GM21529 (cell line): ENCODE results near the gene ACACA.
"Not testable (repeated sequence)": the region's sequence is repeated elsewhere in the genome, so short reads cannot be mapped to it uniquely, and the experiment has no call there.

Experiments used
- ATAC-seq: cut with Tn5 transposase; IDR thresholded peaks from one replicate; pipeline ENCODE4 v1.9.1; 2021; ENCODE audit not compliant: unreplicated experiment

ACACA gene

DNA sequence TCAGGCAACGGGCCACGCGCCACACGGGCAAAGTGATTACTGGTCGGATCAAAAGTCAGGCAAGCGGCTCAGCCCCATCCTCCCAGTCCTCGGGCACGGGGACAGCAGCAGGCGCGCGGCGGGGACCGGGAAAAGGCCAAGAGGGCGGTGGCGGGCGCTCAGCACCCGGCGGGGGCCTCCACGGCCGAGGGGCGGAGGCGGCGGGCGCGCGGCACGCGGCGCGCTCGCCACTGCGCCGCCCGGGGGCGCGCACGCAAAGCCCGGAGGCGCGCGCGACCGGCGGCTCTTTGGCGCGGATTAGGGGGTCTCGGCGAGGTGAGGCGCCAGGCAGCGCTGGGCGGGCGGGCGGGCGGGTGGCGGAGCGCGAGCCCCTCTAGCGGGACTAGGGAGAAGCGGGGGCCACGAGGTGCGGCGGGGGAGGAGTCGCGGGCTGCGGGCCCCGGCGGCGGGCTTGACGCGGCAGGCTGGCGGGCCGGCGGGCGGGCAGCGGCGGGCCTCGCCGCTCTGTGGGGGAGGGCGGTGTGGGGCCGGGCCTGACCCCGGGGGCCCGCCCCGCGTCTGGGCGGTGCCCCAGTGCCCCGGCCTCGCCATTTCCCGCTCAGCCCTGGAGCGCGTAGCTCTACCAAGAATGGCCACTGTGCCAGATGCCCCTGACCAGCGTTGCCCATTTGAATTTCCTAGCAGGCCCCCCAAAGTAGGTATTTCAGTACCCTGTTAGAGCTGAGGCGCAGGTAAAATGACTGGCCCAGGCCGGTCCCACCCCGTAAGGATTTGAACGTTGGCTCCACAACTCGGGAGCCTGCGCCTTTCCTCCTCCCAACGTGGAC is at the start of gene ACACA, which contains the start of gene TADA2A:
Gene ACACA (minus strand): TSS at position 202 of the 827 bp plus-strand sequence. CDS start 537 bp downstream, outside the sequence.
Gene TADA2A (plus strand): TSS at position 252 of the 827 bp plus-strand sequence. CDS start 4,480 bp downstream, outside the sequence.
- peak; percentile 69 for ATAC-seq

DNA sequence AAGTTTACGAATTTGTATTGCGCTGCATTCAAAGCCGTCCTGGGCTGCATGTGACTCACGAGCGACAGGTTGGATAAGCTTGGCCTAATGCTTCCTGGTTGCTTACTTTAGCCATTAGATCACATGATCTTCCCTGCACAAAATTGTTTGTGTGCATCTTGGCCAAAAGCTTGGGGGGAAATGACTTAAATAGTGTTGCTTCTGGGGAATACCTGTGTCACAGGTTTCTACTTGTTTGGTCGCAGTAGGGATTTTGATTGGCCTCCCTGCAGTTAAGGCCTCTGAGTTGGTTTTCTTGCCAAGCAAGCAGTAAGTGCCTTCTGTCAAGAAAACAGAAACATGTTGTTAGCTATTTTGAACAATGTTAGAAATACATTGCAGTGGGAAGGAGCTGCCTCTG is 43.5 kb upstream of the ACACA start:
- ATAC-seq: no peak

DNA sequence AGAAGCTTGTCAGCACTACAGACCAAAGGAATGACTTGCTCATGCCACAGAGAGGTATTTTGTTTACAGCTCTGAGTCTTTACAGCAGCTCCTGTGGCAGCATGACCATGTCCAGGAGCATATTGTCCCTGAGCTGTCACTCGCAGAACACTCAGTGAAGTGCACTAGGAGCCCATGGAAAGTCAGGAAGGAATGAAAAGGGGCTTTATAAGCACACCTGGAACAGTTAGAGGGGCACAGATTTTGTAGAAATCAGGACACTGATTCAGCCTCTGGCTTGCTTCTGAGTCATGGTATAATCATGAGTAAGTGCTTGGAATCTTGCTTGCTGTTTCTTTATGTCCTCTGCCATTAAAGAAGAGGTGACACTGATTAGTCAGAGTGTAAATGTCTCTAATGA is 41.0 kb upstream of the ACACA start:
- ATAC-seq: no peak

DNA sequence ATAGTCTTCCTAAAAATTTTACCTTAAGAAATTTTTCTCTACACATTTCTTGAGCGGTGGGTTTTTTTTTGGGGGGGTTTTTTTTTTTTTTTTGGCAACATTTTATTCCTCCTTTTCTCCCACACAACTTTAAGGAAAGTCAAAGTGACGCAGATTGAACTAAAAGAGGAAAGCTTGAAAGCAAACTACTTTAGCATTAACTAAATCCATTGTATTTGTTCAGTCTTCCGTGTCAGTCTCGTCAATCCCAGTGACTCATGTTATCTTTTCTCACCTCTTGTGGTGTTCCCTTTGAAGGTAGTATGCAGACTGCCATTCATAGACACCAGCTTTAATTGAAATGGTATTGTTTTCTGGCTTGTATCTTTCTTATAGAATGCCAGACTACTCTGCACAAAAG is 39.4 kb upstream of the ACACA start:
- no peak for ATAC-seq

DNA sequence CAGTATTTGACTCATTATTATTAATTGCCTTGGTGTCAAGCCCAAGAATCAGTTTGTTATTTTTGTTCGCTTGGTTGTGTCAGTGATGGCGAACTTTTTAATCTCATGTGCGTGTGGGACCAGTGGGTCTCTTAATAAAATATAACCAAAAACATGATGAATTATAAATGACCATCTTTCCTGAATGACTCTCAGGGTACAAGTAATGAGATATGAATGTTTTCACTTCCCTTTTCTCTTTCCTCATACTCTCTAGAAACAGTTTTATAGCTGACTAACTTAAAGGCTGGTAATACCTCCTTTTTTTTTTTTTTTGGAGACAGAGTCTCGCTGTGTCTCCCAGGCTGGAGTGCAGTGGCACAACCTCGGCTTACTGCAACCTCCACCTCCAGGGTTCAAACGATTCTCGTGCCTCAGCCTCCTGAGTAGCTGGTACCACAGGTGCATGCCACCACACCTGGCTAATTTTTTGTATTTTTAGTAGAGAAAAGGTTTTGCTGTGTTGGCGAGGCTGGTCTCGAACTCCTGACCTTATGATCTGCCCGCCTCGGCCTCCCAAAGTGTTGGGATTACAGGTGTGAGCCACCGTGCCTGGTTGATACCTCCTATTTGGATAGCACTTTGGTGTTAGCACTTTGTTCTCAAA is 34.9 kb upstream of the ACACA start:
- ATAC-seq: not testable (repeated sequence)

DNA sequence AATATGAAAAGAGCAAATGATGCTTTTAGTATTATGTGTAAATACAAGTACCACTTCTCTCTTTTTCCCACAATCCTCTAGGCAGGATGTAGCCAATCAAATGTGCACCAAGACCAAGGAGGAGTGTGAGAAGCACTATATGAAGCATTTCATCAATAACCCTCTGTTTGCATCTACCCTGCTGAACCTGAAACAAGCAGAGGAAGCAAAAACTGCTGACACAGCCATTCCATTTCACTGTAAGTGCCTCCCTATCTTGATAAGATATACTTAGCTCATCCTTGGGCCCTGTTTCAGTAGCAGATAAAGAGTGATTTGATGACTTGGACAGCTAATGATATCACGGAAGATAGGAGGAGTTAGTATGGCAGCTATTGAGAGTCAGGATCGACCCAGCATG is 33.8 kb upstream of the ACACA start:
- no peak for ATAC-seq

DNA sequence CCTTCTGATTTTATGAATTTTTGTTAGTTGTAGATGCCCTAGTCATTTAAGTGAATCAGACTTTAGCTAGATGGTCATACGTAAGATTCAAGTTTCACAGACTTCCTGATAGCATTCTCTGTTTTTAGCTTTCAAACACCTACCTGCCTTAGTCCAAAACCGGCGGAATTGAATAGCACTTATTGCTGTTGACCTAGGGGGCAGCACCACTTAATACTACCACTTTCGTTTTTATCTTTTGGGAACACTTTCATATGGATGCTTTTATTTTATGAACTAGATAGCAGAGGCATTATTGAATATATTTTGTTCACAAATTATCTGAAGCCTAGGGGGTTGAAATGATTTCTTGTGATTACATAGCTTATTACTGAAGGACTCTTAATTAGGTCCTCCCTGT is 31.5 kb upstream of the ACACA start:
- no peak for ATAC-seq

DNA sequence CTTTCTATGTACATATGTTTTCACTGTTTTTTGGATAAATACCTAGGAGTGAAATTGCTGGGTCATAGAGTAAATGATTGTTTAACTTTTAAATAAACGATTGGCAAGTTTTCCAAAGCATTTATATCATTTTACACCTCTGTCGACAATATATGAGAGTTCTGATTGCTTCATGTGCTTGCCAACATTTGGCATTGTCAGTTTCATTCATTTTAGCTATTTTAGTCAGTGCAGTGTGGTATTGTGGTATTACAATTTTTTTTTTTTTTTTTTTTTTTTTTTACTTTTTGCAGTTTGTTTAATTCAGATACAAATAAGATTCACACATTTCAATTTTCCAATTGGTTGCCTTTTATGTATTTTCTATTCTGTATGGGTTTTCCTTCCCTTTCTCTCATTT is 26.0 kb upstream of the ACACA start:
- ATAC-seq: no peak

DNA sequence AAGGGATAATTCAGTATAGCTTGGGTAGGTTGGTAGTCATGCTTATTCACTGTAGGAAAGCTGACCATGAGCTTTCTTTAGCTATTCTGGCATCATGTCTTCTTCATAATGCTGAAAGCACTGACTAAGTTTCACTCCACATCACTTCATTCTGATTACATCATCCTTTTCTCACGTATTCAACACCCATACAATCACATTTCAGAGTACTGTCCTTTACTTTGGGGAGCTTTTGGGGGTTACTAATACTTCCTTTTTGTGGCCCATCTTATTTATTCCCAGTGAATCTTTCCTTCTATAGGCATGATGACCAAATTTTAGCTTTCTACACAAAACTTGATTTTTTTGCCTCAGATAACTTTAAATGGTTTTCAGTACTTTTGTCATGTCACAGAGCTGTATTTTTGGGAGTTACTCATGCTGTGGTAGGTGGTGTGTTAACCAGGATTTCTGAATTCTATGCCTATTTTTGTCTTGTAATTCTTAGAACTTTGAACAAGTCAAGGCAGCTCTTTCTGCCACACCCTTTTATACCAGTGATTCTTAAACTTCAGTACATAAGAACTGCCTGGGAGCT is 23.5 kb upstream of the ACACA start:
- ATAC-seq: no peak

DNA sequence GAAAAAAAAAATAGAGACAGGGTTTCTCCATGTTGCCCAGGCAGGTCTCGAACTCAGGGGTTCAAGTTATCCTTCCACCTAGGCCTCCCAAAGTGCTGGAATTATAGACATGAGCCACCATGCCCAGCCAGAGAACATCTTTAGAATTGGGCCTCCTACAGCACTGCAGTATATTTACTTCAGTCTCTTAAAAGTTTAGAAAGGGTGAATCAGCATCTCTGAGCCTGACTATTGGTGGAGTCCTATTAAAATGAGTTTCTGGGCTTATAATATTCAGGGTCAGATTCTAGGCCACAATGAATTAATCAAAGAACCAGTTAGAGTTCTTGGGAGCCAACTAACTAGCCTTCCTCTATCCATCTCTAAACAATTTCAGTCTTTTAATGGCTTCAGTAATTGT is 22.8 kb upstream of the ACACA start:
- no peak for ATAC-seq

DNA sequence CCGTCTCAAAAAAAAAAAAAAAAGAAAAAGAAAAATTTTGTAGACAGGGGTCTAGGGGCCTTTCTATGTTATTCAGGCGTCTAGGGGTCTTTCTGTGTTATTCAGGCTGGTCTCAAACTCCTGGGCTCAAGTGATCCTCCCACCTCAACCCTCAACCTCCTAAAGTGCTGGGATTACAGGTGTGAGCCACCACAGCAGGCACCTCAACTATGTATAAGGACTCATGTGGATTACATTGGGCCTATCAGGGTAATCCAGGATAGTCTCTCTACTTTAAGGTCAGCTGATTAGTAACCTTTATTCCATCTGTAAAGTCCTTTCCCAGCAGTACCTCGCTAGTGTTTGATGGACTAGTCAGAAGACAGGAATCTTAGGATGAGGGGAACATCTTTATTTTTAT is 22.4 kb upstream of the ACACA start:
- no peak for ATAC-seq

DNA sequence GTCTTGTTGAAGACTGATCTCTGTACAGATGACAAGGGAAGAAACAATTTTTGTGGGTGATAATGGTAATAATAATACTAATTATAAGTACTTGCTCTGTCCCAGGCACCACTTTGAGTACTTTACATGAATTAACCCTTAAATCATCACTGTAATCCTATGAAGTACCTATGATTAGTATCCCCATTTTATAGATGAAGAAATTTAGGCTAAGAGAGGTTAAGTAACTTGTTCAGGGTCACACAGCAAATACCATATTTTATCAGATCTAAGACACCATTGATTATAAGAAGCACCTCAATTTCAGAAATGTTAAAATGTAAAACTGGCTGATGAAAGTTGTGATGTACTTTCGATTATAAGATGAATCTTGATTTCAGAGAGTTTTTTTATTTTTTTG is 18.6 kb upstream of the ACACA start:
- ATAC-seq: no peak

DNA sequence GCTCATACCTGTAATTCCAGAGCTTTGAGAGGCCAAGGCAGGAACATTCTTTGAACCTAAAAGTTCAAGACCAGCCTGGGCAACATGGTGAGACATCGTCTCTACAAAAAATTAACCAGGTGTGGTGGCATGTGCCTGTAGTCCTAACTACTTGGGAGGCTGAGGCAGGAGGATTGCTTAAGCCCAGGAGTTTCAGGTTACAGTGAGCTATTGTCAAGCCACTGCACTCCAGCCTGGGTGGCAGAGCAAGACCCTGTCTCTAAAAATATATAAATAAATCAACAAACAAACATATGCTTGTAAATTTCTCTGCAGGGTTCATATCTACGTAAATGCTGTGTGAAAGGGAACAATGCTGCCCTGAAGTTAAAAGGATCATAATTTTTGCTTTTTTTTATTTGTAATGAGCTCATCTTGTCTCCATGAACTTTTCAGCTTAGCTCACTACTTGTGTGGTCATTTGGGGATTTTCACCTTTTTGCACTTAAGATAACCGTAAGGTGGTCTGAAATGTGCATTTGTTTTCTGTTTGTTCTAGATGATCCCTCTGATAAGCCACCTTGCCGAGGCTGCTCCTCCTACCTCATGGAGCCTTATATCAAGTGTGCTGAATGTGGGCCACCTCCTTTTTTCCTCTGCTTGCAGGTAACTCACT is 16.5 kb upstream of the ACACA start:
- ATAC-seq: no peak

DNA sequence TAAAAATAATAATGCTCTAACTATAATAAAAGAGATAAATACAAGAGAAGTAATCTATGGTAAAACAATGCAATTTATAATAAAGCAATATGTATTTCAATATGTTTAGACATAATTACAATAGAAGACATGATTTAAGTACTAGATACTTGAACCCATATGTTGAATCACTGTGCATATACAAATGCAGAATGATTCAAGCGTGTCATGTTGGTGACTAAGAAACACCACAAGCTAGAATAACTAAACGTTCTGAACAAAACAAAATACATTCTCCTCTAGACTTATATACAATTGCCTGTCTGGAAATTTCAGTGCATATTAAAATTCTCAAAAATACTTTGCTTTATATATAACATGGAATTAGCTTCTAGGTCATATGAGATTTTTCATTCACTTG is 11.2 kb upstream of the ACACA start:
- no peak for ATAC-seq

DNA sequence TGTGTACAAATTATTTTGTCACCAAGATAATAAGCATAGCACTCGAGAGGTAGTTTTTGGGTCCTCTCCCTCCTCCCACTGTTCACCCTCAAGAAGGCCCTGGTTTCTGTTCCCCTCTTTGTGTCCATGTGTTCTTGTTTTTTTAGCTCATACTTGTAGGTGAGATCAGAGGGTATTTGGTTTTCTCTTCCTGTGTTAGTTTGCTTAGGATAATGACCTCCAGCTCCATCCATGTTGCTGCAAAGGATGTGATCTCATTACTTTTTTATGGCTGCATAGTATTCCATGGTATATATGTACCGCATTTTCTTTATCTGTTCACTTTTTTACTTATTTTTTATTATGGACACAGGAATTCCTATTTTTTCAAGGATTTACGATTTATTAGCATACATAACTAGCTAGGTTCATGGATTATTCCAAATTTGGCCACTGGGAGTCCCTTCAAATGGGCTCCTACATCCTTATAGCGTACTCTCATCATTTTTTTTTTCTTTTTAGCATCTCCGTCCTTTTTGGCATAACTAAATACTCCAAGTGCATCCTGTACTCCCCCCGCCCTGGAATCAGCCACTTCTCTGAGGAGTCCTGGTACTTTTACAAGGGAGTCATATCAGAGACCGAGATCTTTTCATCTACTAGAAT is 7.4 kb upstream of the ACACA start:
- ATAC-seq: no peak

DNA sequence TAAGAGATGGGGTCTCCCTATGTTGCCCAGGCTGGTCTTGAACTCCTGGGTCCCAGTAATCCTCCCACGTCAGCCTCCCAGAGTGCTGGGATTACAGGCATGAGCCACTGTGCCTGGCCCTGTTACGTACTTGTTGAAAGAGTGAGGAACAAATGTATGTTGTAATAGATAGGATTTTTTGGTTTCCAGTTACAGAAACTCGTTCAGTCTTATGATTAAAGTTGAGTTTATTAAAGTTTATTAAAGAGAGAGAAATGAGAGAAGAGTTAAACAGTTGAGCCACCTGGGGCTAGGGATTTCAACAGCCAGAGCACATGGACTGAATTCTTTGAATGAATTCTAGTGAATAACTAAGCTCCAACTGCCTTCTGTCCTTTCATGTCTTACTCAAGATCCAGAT is 3.7 kb upstream of the ACACA start:
- no peak for ATAC-seq

DNA sequence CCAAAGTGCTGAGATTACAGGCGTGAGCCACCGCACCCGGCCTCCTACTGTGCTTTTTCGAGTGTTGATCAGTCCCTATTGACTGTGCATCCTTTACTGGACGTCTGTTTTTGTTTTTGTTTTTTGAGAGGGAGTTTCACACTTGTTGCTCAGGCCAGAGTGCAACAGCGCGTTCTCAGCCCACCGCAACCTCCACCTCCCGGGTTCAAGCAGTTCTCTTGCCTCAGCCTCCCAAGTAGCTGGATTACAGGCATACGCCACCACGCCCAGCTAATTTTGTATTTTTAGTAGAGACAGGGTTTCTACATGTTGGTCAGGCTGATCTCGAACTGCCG is 1.5 kb upstream of the ACACA start:
- not testable (repeated sequence) for ATAC-seq

DNA sequence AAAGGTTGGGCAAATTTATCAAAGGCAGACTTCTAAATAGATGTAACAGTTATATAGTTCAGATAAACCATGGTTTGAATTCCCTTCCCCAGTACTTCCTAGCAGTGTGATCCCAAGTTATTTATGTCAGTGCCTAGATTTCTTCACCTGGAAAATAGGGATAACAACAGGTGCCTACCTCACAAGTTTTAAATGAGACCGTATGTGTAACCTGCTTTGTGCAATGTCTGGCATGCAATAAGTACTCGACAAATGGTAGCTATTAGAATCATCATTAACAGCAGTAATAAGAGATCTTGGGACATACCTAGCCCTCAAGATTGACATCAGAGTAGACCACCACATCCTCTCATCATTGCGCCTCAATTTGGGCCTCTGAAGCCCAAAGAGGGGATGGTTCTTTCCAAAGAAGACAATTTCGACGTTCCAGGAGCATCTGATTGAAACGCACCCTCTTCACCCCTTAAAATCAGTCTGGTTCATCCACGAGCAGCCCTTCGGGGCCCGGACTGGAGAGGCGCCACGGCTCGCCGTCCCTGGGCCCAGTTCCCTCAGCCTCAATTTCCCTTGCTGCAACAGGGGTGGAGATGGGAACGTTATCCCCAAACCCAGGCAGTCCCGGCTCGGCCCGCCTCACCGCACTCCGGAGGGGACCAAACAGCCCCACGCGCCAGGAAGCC is 541 bp downstream of the ACACA start:
- ATAC-seq: peak; percentile 35

DNA sequence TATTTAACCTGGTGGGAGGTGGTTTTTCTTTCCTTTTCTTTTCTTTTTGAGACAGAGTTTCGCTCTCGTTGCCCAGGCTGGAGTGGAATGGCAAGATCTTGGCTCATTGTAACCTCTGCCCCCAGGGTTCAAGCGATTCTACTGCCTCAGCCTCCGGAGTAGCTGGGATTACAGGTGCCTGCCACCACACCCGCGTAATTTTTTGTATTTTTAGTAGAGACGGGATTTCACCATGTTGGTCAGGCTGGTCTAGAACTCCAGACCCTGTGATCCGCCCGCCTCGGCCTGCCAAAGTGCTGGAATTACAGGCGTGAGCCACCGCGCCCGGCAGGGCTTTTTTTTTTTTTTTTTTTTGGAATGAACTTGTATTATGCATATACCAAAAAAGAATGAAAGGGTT is 1.1 kb downstream of the ACACA start:
- ATAC-seq: not testable (repeated sequence)

DNA sequence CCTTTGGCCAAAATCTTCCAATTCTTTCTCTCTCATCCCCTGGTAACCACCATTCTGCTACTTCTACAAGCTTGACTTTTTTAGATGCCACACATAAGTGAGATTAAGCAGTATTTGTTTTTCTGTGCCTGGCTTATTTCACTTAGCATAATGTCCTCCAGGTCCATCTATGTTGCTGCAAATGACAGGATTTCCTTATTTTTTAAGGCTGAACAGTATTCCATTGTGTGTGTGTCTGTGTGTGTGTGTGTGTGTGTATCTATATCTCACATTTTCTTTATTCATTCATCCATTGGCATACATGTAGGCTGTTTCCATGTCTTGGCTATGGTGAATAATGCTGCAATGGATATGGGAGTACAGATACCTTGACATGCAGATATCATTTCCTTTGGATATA is 6.1 kb downstream of the ACACA start:
- ATAC-seq: no peak
